Muscle layer of duodenum (tissue), 2 donors: Measurements from ENCODE around the gene ELOF1.
"Not testable (repeated sequence)": the region's sequence is repeated elsewhere in the genome, so short reads cannot be mapped to it uniquely, and the experiment has no call there.

ENCODE experiments used
- H3K27ac ChIP-seq: one replicate; pipeline ENCODE4 v1.7.0; 2013; ENCODE audit warnings: mild to moderate bottlenecking, low read length
- H3K27me3 ChIP-seq: one replicate; pipeline ENCODE4 v1.7.0; 2013; ENCODE audit warnings: low read depth, mild to moderate bottlenecking, control low read depth, low read length
- H3K36me3 ChIP-seq, 2 donors: one replicate each; pipeline ENCODE4 v1.7.0; 2013; ENCODE audit warnings: low read length in 2 of 2, control low read depth in 1 of 2, mild to moderate bottlenecking in 1 of 2; ENCODE audit not compliant: insufficient read depth in 2 of 2, control insufficient read depth in 1 of 2
- H3K4me1 ChIP-seq, 2 donors: one replicate each; pipeline ENCODE4 v1.7.0; 2013; ENCODE audit warnings: low read length in 2 of 2, mild to moderate bottlenecking in 2 of 2, control low read depth in 1 of 2, moderate library complexity in 1 of 2; ENCODE audit not compliant: insufficient read depth in 2 of 2, control insufficient read depth in 1 of 2
- H3K4me3 ChIP-seq, 2 donors: one replicate each; pipeline ENCODE4 v1.7.0; 2013; ENCODE audit warnings: low read length in 2 of 2, low read depth in 1 of 2, mild to moderate bottlenecking in 1 of 2
- H3K9me3 ChIP-seq, 2 donors: one replicate each; pipeline ENCODE4 v1.7.0; 2013; ENCODE audit warnings: low read length in 2 of 2, control low read depth in 1 of 2, mild to moderate bottlenecking in 1 of 2; ENCODE audit not compliant: control insufficient read depth in 1 of 2
- donor health status: healthy.

ELOF1 gene

DNA sequence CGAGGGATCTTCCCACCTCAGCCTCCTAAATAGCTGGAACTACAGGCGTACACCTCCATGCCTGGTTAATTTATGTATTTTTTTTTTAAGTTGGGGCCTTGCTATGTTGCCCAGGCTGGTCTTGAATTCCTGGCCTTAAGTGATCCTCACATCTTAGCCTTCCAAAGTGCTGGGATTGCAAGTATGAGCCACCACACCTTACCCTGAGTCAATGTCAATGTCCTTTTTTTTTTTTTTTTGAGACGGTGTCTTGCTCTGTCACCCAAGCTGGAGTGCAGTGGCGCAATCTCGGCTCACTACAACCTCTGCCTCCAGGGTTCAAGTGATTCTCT, 6.6 kb upstream of the ELOF1 start:
- H3K36me3 ChIP-seq, H3K27me3 ChIP-seq, H3K4me1 ChIP-seq, H3K9me3 ChIP-seq, H3K4me3 ChIP-seq, H3K27ac ChIP-seq: not testable (repeated sequence)

DNA sequence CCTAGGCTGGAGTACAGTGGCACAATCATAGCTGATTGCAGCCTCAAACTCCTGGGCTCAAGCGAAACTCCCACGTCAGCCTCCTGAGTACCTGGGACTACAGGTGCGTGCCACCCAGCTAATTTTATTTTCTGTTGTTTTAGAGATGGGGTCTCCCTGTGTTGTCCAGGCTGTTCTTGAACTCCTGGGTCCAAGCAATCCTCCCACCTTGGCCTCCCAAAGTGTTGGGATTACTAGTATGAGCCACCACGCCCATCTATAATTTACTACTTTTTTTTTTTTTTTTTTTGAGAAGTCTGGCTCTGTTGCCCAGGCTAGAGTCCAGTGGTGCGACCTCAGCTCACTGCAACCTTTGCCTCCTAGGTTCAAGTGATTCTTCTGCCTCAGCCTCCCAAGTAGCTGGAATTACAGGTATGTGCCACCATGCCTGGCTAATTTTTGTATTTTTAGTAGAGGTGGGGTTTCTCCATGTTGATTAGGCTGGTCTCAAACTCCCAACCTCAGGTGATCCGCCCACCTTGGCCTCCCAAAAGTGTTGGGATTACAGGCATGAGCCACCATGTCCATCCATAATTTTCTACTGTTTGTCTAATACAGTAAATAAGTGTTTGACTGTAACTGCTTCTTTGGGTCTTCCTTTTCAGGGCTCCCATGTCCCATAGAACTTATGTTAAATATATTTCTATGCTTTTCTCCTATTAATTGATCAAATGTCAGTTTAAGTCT, 5.2 kb upstream of the ELOF1 start:
- not testable (repeated sequence) for H3K9me3 ChIP-seq, H3K36me3 ChIP-seq, H3K4me3 ChIP-seq, H3K27me3 ChIP-seq, H3K27ac ChIP-seq
- H3K4me1 ChIP-seq, result peaks cover 0 to 10% of the 10 kb centered on the region in 2 donors

DNA sequence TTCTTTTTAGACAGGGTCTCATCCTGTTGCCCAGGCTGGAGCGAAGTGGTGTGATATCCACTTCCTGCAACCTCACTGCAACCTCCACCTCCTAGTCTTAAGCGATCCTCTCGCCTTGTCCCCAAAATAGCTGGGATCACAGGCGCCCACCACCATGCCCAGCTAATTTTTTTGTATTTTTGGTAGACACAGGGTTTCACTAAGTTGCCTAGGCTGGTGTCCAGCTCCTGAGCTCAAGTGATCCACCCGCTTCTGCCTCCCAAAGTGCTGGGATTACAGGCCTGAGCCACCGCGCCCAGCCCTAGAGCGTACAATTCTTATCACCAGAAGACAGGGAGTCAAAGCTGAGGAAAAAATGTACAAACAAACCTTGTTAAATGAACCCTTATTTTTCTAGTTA, 4.5 kb upstream of the ELOF1 start:
- Histone ChIP-seq H3K4me1 (peaks cover 0 to 13% of the 10 kb centered on the region in 2 donors), H3K9me3 (no peaks in the 10 kb centered on the region), H3K27me3 (no peaks in the 10 kb centered on the region), H3K27ac (no peak overlapping the region), H3K36me3 (no peaks in the 10 kb centered on the region), H3K4me3 (no peak overlapping the region)

DNA sequence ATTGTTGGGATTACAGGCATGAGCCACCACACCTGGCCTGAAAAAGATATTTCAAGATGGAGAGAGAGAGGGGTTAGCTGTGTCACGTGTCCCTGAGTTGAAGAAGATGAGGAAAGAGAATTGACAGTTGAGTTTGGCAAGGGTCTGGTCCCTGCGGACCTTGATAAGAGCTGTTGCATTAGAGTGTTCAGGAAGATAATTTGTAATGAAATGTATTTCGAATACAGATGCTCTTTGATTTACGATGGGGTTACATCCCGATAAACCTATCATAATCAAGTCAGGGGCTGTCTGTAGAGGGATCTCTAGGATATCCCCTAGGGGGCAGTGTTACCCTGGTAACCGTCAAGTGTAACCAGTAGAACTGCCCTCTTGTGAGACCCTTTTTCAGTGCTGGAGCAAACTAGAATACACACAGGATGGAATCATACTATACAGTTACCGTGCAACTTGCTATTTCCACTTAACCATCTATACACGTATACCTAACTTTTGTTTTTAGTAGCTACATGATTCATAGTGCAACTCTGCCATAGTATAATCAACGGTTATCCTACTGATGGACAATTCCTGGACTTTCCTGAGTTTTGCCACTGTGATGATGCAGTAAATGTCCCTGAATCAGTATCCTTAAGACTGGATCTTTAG, 1.5 kb upstream of the ELOF1 start:
- Histone ChIP-seq H3K36me3 (peaks cover 2 to 3% of the 10 kb centered on the region in 2 donors), H3K4me3 (no peak overlapping the region), H3K27ac (no peak overlapping the region), H3K9me3 (no peaks in the 10 kb centered on the region), H3K4me1 (peaks cover 6 to 31% of the 10 kb centered on the region in 2 donors), H3K27me3 (no peaks in the 10 kb centered on the region)

DNA sequence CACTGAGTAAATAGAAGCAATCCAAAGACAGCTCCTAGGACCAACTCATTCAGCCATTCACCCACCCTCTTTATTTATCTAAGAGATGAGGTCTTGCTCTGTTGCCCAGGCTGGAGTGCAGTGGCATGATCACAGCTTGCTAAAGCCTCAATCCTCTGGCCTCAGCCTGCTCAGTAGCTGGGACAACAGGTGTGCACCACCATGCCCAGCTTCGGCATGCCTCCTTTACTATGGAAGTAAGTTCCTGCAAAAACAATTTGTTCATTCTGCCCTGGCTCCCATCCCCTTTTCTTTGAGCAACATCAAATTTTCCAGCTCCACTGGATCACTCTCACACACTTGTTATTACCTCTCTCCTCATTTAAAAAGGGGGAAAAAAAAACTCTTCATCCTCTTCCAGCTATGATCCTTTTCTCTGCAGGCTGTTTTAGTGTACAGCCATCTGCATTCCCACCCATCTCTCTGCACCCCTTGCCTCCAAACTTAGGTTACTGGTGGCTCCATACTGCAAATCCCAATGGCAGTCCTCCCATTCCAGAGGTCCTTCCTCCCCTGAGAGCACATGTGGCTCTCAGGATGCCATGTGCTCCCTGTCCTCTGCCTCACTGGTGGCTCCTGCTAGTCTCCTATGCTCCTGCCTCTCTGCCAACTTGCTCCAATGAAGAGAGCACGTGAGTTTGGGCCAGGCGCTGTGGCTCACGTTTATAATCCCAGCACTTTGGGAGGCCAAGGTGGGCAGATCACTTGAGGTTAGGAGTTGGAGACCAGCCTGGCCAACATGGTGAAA, 2.2 kb downstream of the ELOF1 start:
- no peaks in the 10 kb centered on the region for H3K9me3 ChIP-seq
- H3K27me3 ChIP-seq, result no peaks in the 10 kb centered on the region
- H3K36me3 ChIP-seq, result peaks cover 10 to 25% of the 10 kb centered on the region in 2 donors
- H3K4me3 ChIP-seq, result no peak overlapping the region
- H3K4me1 ChIP-seq, result peaks cover 6 to 34% of the 10 kb centered on the region in 2 donors
- no peak overlapping the region for H3K27ac ChIP-seq

DNA sequence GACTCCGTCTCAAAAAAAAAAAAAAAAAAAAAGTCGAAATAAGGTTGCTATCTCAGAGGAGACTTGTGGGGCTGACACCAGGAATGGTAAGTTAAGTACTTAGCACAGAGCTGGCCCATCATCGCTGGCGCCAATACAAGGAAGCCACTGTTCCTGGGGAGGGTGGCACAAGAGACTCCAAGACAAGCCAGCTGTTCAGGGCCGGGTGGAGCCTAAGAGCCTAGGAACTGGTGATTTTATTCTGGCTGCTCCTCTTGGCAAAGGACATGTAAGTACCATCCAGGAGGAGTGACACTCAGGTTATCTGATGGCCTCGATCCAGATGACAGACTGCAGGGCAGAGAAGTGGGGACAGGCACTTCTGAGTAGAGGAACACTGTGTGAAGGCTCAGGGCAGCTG, 3.8 kb downstream of the ELOF1 start:
- Histone ChIP-seq H3K4me3 (no peak overlapping the region), H3K9me3 (no peaks in the 10 kb centered on the region), H3K36me3 (peaks cover 10 to 26% of the 10 kb centered on the region in 2 donors), H3K27ac (no peak overlapping the region), H3K27me3 (no peaks in the 10 kb centered on the region), H3K4me1 (peaks cover 6 to 29% of the 10 kb centered on the region in 2 donors)

DNA sequence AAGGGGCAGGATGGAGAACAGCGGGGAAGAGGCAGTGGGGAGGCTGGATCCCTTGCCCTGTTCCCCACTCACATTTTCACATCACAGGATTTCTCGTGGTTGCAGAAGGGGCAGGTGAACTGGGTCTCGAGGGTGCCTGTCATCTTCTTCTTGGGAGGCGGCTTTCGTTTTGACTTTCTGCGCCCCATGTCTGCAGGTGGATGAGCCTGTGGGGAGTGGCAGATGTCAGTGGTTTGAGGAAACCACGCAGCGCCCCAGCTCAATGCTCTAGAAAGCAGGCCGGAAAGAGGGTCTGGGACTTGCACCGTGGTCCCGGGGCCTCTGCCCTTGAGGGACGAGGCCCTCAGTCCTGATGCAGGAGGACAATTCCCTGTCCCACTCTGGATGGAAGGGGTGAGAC, 4.9 kb downstream of the ELOF1 start:
- no peaks in the 10 kb centered on the region for H3K27me3 ChIP-seq
- no peaks in the 10 kb centered on the region for H3K9me3 ChIP-seq
- no peak overlapping the region for H3K4me3 ChIP-seq
- peaks cover 6 to 23% of the 10 kb centered on the region in 2 donors for H3K4me1 ChIP-seq
- no peak overlapping the region for H3K27ac ChIP-seq
- peaks cover 10 to 37% of the 10 kb centered on the region in 2 donors for H3K36me3 ChIP-seq

DNA sequence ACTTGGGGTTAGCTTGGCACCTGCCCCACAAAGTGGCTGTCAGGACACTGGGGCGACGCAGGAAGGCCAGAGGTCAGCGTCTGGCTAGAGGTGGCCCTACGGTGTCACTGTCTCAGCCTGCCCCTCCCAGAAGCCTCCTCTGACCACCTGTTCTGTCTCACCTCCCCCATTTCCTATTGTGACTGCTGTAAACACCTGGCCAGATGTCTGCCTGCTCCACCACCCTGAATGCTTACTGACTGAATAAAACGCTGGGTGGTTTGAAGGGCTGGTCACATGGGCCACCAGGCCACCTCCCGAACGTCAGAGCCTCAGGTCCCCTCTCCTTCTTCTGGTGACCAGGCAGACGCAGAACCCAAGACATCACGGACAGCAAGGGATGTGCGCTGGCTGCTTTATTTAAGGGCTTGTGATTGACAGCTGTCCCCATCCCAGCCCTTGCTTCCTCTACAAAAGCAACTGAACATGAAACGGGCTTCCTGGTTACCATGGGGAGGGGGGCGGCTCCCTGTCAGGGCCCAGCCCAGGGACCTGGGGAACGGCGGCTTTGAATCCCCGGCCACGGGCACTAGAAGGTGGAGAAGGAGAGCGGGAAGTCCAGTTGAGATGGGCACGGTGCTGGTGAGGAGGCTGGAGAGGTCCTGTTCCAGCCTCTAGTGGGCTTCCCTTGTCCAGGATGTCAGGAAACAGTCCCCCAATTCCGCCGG, 6.2 kb downstream of the ELOF1 start:
- peaks cover 13 to 44% of the 10 kb centered on the region in 2 donors for H3K36me3 ChIP-seq
- no peaks in the 10 kb centered on the region for H3K27me3 ChIP-seq
- no peaks in the 10 kb centered on the region for H3K9me3 ChIP-seq
- no peak overlapping the region for H3K27ac ChIP-seq
- H3K4me3 ChIP-seq, result no peak overlapping the region
- H3K4me1 ChIP-seq, result peaks cover 1 to 13% of the 10 kb centered on the region in 2 donors

DNA sequence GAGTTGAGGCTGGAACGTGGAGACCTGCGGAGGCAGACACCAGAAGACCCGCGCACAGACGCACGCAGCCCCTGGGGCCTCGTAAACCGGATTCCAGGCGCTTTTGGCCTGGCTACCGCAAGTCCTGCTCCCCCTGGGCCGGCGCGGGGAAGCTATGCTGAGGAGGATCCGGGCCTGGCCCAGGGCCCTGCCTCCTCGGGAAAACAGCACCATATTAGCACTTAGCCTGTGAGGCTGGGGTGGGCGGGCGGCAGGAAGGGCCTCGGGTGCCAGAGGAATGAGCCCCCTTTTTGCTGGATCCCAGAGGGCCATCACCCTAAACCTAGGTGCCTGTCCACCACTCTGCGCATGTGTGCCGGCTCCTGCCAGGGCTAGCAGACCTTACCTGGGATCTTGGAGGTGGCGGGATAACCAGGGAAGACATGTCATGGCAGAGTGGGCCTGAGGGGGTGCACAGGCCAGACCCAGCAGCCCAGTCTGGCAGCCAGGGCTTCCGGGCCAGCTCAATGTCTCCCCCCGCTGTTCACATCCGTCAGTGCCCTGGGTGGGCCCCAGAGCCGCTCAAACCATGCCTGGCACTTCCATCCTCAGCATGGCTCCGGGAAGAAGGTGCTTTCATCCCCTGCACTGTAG, 7.3 kb downstream of the ELOF1 start:
- H3K27me3 ChIP-seq, result no peaks in the 10 kb centered on the region
- peaks cover 0 to 6% of the 10 kb centered on the region in 2 donors for H3K4me1 ChIP-seq
- H3K36me3 ChIP-seq, result peaks cover 14 to 51% of the 10 kb centered on the region in 2 donors
- H3K9me3 ChIP-seq, result no peaks in the 10 kb centered on the region
- no peak overlapping the region for H3K4me3 ChIP-seq
- H3K27ac ChIP-seq, result no peak overlapping the region

DNA sequence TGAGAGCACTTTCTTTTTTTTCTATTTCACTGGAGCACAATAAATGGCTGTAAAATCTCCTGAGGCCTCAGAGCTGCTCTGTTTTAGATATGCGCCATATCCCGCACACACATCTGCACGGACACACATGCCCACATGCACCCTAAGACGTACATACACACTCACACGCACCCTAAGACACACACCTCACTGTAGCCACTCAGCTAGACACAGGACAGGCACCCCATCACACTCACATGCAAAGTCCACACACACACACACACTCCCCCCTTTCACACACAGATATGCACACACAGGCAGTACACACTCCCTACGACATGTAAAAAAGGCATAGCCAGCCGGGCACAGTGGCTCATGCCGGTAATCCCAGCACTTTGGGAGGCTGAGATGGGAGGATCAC, 8.8 kb downstream of the ELOF1 start:
- H3K27ac ChIP-seq, result no peak overlapping the region
- H3K27me3 ChIP-seq, result no peaks in the 10 kb centered on the region
- no peak overlapping the region for H3K4me3 ChIP-seq
- H3K4me1 ChIP-seq, result peaks cover 0 to 6% of the 10 kb centered on the region in 2 donors
- H3K36me3 ChIP-seq, result peaks cover 9 to 55% of the 10 kb centered on the region in 2 donors
- no peaks in the 10 kb centered on the region for H3K9me3 ChIP-seq
